Measurements from ENCODE around the gene APOA5. TPM values are rescaled to one million over a fixed set of nuclear protein-coding genes. Genes with fewer than 3 reads are reported as not detected.
"Not testable (repeated sequence)": the region's sequence is repeated elsewhere in the genome, so short reads cannot be mapped to it uniquely, and the experiment has no call there.

APOA5 gene
- total RNA-seq, 2 experiments from 2014 or later = not detected

DNA sequence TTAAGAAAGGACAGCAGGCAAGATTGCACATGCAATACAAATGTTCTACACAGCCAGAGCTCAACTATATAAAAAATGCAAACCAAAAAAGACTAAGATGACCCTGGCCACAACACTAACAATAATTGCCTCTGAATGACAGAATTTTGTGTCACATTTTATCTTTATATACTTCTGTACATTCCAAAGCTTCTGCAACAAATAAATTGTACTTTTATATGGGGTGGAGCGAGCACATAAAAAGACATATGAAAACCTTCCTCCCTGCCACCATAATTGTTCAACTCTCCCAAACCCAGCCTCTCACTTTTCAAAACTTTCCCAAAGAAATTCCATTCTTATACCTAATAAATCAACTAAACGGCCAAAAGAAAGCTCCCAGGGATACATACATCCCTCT lies 29.5 kb downstream of the APOA5 start:
- POLR2A ChIA-PET = no interaction called here
- no peaks in the 10 kb centered on the region for H3K9me3 Mint-ChIP-seq (ENCODE audit: insufficient read depth)
- no peak overlapping the region for H3K27ac Mint-ChIP-seq
- no peaks in the 10 kb centered on the region for H3K27me3 Mint-ChIP-seq (ENCODE audit: low read depth)
- no peak overlapping the region for H3K4me3 Mint-ChIP-seq
- peaks cover 59% of the 10 kb centered on the region for H3K36me3 Mint-ChIP-seq (ENCODE audit: low read depth)
- no peaks in the 10 kb centered on the region for H3K4me1 Mint-ChIP-seq (ENCODE audit: low read depth)
- ATAC-seq (no peak), DNase-seq (no peak)
- CTCF ChIA-PET = interaction anchor here (2.7 kb wide), 1 partner anchor 19 kb away, joined by 9 read pairs; no protein-coding TSS in a partner anchor

DNA sequence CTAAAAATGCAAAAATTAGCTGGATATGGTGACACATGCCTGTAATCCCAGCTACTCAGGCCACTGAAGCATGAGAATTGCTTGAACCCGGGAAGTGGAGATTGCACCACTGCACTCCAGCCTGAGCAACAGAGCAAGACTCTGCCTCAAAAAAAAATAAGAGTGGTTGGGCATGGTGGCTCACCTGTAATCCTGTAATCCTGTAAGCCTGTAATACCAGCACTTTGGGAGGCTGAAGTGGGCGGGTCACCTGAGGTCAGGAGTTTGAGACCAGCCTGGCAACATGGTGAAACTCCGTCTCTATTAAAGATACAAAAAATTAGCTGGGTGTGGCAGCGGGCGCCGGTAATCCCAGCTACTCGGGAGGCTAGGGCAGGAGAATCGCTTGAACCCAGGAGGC lies 35.6 kb downstream of the APOA5 start:
- DNase-seq; POLR2A ChIA-PET; H3K27ac Mint-ChIP-seq; H3K4me3 Mint-ChIP-seq; ATAC-seq; H3K9me3 Mint-ChIP-seq (ENCODE audit: insufficient read depth); H3K27me3 Mint-ChIP-seq (ENCODE audit: low read depth); H3K4me1 Mint-ChIP-seq (ENCODE audit: low read depth): not testable (repeated sequence)
- H3K36me3 Mint-ChIP-seq (ENCODE audit: low read depth) = peaks cover 58% of the 10 kb centered on the region
- CTCF ChIA-PET = interaction anchor here (1.6 to 6.1 kb wide), 2 partner anchors 10 to 13 kb away, joined by 3 to 32 read pairs; no protein-coding TSS in a partner anchor

- CTCF ChIA-PET = interaction anchor here (0.7 to 6.1 kb wide), 4 partner anchors 7 to 86 kb away, joined by 3 to 32 read pairs (median 4); partner anchors contain the start of gene APOA5
- POLR2A ChIA-PET = interaction anchor here (1.8 kb wide), 1 partner anchor 22 kb away, joined by 6 read pairs; no protein-coding TSS in a partner anchor
- peaks cover 39% of the 10 kb centered on the region for H3K36me3 Mint-ChIP-seq (ENCODE audit: low read depth)
Observed at GRCh38 chr11:116750070-116750718, 41.5 kb downstream of the APOA5 start.

DNA sequence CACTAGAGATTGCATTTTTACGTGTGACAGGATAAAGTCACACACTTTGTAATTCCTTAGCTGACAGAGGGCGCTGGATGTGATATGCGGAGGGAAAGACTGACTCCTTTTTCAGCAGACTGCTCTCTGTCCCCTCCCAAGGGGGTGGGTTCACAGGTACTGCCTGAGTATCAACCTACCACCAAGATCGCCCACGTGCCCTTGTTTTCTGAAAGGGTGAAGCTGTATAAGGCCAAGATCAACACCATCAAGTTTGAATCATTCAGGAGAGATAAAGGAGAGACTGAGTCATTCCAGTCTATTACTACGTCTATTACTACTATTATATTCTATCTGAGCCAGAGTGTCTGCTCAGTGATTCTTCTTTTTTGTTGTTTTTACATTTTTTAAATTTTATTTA lies 49.6 kb downstream of the APOA5 start:
- ATAC-seq (no peak), DNase-seq (no peak)
- Mint-ChIP-seq H3K4me3 (no peak overlapping the region), H3K27me3 (ENCODE audit: low read depth) (no peaks in the 10 kb centered on the region), H3K27ac (no peak overlapping the region), H3K9me3 (ENCODE audit: insufficient read depth) (no peaks in the 10 kb centered on the region), H3K4me1 (ENCODE audit: low read depth) (peaks cover 10% of the 10 kb centered on the region), H3K36me3 (ENCODE audit: low read depth) (peaks cover 15% of the 10 kb centered on the region)
- CTCF ChIA-PET = interaction anchor here (1.3 to 3.7 kb wide), 4 partner anchors 9 to 485 kb away, joined by 3 to 32 read pairs (median 16); no protein-coding TSS in a partner anchor
- POLR2A ChIA-PET = no interaction called here

More at GRCh38 chr11:116750070-116750718, 41.5 kb downstream of the APOA5 start:
- H3K27me3 Mint-ChIP-seq (ENCODE audit: low read depth) = no peaks in the 10 kb centered on the region
- H3K27ac Mint-ChIP-seq = no peak overlapping the region
- H3K4me3 Mint-ChIP-seq = no peak overlapping the region
- no peaks in the 10 kb centered on the region for H3K4me1 Mint-ChIP-seq (ENCODE audit: low read depth)
- H3K9me3 Mint-ChIP-seq (ENCODE audit: insufficient read depth) = no peaks in the 10 kb centered on the region
- DNase-seq = no peak
- ATAC-seq = no peak

DNA sequence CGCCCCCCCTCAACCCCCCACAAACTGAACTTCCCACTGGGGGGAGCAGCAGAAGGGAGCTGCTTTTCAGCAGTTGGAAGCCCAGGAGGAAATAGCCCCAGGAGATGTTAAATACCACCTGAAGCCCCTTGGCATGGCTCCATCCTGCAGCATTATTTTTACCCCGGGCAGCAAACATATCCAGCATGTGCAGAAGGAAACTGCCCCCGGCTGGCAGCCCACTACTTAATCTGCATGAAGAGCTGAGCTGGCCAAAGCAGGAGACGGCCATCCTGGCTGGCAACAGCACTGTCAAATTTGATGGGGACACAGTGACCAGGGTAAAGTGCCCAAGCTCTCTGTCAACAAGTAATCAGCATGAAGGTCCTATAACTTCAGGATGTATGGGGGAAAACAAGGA lies 50.9 kb downstream of the APOA5 start:
- CTCF ChIA-PET = interaction anchor here (1.1 kb wide), 1 partner anchor 51 kb away, joined by 3 read pairs; the partner anchor contains the start of gene APOA5
- ATAC-seq = no peak

More for the DNA sequence above, 50.9 kb downstream of the APOA5 start:
- Mint-ChIP-seq H3K36me3 (ENCODE audit: low read depth) (peaks cover 10% of the 10 kb centered on the region), H3K9me3 (ENCODE audit: insufficient read depth) (no peaks in the 10 kb centered on the region), H3K27ac (no peak overlapping the region), H3K4me1 (ENCODE audit: low read depth) (peaks cover 10% of the 10 kb centered on the region), H3K27me3 (ENCODE audit: low read depth) (no peaks in the 10 kb centered on the region), H3K4me3 (no peak overlapping the region)
- no peak for DNase-seq
- POLR2A ChIA-PET = no interaction called here

Other genes starting within 250 kb of the APOA5 start
- 10 to 100 TPM; 36.3 to 39.5 TPM for gene BUD13, start 18.9 kb downstream of the APOA5 start, total RNA-seq
- 10 to 100 TPM; 60.5 to 62.0 TPM for gene ZPR1, start 3.9 kb downstream of the APOA5 start, total RNA-seq
- gene APOA4, start 31.4 kb upstream of the APOA5 start, total RNA-seq = not detected
- gene APOC3, start 38.0 kb upstream of the APOA5 start, total RNA-seq = not detected
- not detected for gene APOA1, start 45.7 kb upstream of the APOA5 start, total RNA-seq